ENCODE results near the gene RARB.

DNA sequence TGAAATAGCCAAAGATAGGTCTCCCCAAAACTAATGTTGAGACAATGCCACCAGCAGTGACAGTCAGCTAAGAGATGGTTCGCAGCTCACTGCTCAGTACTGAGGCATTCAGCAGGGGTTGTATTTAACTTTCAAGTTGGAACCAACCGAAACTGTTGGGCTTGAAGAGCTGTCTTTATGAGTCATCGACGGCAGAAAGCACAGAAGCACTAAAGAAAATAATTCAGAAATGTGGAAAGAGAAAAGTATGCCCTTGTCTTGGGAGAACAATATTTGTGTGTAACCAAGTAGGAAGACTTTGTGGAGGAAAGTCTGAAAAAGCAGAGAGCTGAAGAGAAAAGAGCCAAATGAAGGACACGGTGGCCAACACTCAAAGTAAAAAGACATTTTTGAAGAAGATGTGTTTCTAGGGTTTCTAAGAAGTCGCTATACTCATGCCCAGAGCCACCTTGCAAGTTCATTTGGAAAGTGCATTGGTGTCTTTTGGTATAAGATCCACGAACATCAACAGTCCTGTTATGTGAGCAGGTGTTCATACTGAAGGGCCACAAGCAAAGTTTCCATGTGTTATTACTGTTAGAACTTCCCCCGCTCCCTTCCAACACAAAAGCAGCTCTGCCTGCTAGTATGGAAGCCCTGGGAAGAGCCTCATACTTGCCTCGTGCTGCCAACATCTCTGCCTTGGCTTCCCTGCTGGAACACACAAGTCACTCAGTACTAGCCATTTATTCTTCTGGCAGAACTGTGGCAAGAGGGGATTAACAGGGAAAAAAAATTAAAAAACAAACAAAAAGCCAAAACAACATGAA, 4.1 kb upstream of the RARB start:
- TF ChIP-seq, protein P1, sequence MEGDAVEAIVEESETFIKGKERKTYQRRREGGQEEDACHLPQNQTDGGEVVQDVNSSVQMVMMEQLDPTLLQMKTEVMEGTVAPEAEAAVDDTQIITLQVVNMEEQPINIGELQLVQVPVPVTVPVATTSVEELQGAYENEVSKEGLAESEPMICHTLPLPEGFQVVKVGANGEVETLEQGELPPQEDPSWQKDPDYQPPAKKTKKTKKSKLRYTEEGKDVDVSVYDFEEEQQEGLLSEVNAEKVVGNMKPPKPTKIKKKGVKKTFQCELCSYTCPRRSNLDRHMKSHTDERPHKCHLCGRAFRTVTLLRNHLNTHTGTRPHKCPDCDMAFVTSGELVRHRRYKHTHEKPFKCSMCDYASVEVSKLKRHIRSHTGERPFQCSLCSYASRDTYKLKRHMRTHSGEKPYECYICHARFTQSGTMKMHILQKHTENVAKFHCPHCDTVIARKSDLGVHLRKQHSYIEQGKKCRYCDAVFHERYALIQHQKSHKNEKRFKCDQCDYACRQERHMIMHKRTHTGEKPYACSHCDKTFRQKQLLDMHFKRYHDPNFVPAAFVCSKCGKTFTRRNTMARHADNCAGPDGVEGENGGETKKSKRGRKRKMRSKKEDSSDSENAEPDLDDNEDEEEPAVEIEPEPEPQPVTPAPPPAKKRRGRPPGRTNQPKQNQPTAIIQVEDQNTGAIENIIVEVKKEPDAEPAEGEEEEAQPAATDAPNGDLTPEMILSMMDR (IDR thresholded peaks at IDR 0.05 in 8 of 11, conservative IDR thresholded peaks at IDR 0.05 in 3 of 11), result no peak
- no peak for TF ChIP-seq POLR2AphosphoS5 (IDR thresholded peaks at IDR 0.05)
- no peak for TF ChIP-seq POLR2A (IDR thresholded peaks at IDR 0.05)
